ENCODE measurements around the gene PEBP1.

DNA sequence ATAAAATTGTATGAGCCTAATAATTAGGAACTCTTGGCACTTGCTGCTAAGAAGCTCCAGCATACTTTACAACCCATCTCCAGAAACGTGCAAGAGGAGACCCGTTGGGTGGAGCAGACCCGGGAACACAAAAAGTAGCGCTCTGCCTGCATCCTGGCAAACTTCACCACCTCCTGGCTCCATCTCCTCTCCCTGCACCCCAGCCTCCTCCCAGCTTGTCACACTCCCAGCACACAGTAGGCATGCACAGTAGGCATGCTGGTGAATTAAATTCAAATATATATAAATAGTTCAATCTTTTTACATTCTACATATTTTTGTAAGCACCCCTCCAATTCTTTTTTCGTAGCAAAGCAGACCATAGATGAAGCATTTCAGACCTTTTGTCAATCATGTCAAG is 33.3 kb upstream of the PEBP1 start:
- TF ChIP-seq, protein P1, sequence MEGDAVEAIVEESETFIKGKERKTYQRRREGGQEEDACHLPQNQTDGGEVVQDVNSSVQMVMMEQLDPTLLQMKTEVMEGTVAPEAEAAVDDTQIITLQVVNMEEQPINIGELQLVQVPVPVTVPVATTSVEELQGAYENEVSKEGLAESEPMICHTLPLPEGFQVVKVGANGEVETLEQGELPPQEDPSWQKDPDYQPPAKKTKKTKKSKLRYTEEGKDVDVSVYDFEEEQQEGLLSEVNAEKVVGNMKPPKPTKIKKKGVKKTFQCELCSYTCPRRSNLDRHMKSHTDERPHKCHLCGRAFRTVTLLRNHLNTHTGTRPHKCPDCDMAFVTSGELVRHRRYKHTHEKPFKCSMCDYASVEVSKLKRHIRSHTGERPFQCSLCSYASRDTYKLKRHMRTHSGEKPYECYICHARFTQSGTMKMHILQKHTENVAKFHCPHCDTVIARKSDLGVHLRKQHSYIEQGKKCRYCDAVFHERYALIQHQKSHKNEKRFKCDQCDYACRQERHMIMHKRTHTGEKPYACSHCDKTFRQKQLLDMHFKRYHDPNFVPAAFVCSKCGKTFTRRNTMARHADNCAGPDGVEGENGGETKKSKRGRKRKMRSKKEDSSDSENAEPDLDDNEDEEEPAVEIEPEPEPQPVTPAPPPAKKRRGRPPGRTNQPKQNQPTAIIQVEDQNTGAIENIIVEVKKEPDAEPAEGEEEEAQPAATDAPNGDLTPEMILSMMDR (IDR thresholded peaks at IDR 0.05): no peak
- TF ChIP-seq POLR2A (IDR thresholded peaks at IDR 0.05): no peak

Measured in body of pancreas (tissue), 4 donors.